Spleen (tissue), 7 donors: ENCODE data around the gene MCL1.

ENCODE experiments used
- CTCF ChIP-seq, 11 experiments: fragments of 200-600 bp in 7 of 11; fragments of 450-650 bp in 4 of 11; sonication (generic) in 4 of 11; IDR thresholded peaks in 8 of 11; conservative IDR thresholded peaks in 3 of 11; 1 replicate in 7 of 11; 2 replicates in 4 of 11; pipeline versions ENCODE4 v1.4.0 to v1.8.0; 2016 to 2021; ENCODE audit warnings: antibody characterized with exemption in 11 of 11, inconsistent platforms in 4 of 11, mild to moderate bottlenecking in 1 of 11
- POLR2A ChIP-seq, 3 donors: fragments of 450-650 bp; IDR thresholded peaks; one replicate each; pipeline ENCODE4 v1.5.1; 2017; ENCODE audit warnings: antibody characterized with exemption in 3 of 3, mild to moderate bottlenecking in 1 of 3
- POLR2AphosphoS5 ChIP-seq, 3 donors: sonication (generic); formaldehyde crosslinking; IDR thresholded peaks; one replicate each; pipeline ENCODE4 v1.5.1; 2017; ENCODE audit warnings: antibody characterized with exemption in 3 of 3
- donor health status: DM: no; HTN: no; CAD: no; lungs with moderate emphysema.
- donor health status: DM: no; HTN: no; CAD: no.
- donor health status: DM: no; HTN: no; CAD: no.

GRCh38 chr1:150628766-150629114 is 49.3 kb upstream of the MCL1 start:
- TF ChIP-seq CTCF (IDR thresholded peaks at IDR 0.05 in 8 of 11, conservative IDR thresholded peaks at IDR 0.05 in 3 of 11) (no peak), POLR2A (IDR thresholded peaks at IDR 0.05) (no peak), POLR2AphosphoS5 (IDR thresholded peaks at IDR 0.05) (no peak)
